RWPE2 (cell line): Measurements from ENCODE around the gene KREMEN2.

ENCODE experiments used
- ATAC-seq: fragments of 200-7000 bp; cut with Tn5 transposase; 3 replicates; pipeline ENCODE4 v1.9.1; 2021; ENCODE audit warnings: low read depth
- DNase-seq: peaks from one replicate; pipeline ENCODE4 v3.0.0-alpha.2; 2020; ENCODE audit warnings: low spot score
- H3K27ac ChIP-seq: fragments of 450-650 bp; 2 replicates; pipeline ENCODE4 v1.5.1; 2017; ENCODE audit warnings: mild to moderate bottlenecking; ENCODE audit not compliant: poor library complexity, severe bottlenecking
- H3K27me3 ChIP-seq: fragments of 250-450 bp; sonication (Bioruptor Pico); 2 replicates; pipeline ENCODE4 v1.5.1; 2021; ENCODE audit warnings: mild to moderate bottlenecking, moderate library complexity; ENCODE audit not compliant: insufficient read depth, poor library complexity, severe bottlenecking
- H3K36me3 ChIP-seq: fragments of 250-450 bp; sonication (Bioruptor Pico); 2 replicates; pipeline ENCODE4 v1.5.1; 2020; ENCODE audit warnings: low read depth, mild to moderate bottlenecking, moderate library complexity
- H3K4me1 ChIP-seq: fragments of 250-450 bp; sonication (Bioruptor Pico); 2 replicates; pipeline ENCODE4 v1.5.1; 2021; ENCODE audit warnings: mild to moderate bottlenecking, moderate library complexity; ENCODE audit not compliant: insufficient read depth, poor library complexity, severe bottlenecking
- H3K4me3 ChIP-seq: fragments of 250-450 bp; sonication (Bioruptor Pico); 2 replicates; pipeline ENCODE4 v1.5.1; 2021; ENCODE audit warnings: mild to moderate bottlenecking, moderate library complexity; ENCODE audit not compliant: severe bottlenecking
- H3K9me3 ChIP-seq: fragments of 250-450 bp; sonication (Bioruptor Pico); 2 replicates; pipeline ENCODE4 v1.5.1; 2021; ENCODE audit warnings: mild to moderate bottlenecking, moderate library complexity; ENCODE audit not compliant: severe bottlenecking
- TF ChIP-seq, protein P1 (sequence below): fragments of 450-650 bp; IDR thresholded peaks from one replicate; pipeline ENCODE4 v1.5.1; 2017; ENCODE audit warnings: mild to moderate bottlenecking, moderate library complexity; ENCODE audit not compliant: poor library complexity, severe bottlenecking

Gene KREMEN2

DNA sequence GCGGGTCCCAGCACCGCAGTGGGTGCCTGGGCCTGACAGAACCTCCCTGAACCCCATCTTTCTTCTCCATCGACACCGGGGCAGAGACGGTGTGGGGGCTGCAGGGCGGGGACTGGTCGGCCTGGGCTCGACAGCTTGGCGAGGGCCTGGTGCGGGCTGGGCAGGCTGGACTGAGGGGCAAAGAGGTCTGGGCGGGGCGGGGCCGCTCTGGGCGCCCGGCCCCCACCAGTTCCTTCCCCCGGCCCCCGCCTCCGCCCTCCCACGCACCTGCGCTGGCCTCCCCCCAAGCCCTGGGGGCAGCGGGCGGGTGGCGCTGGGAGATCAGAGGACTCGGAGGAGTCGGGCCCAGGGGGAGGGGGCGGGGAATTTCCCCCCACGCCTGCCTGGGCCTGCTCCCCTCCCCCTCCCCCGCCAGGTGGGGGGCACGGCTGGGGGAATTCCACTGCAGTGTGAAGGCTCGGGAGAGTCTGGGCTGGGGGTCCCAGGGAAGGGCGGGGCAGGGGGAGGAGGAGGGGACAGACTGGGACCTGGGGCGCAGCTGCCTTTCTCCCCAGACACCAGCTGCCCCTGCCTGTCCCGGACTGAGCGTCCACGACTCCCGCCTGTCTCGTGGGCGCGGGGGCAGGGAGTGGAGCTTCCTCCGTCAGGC lies 877 bp upstream of the KREMEN2 start:
- H3K4me1 ChIP-seq: no peaks in the 10 kb centered on the region
- TF ChIP-seq, protein P1, sequence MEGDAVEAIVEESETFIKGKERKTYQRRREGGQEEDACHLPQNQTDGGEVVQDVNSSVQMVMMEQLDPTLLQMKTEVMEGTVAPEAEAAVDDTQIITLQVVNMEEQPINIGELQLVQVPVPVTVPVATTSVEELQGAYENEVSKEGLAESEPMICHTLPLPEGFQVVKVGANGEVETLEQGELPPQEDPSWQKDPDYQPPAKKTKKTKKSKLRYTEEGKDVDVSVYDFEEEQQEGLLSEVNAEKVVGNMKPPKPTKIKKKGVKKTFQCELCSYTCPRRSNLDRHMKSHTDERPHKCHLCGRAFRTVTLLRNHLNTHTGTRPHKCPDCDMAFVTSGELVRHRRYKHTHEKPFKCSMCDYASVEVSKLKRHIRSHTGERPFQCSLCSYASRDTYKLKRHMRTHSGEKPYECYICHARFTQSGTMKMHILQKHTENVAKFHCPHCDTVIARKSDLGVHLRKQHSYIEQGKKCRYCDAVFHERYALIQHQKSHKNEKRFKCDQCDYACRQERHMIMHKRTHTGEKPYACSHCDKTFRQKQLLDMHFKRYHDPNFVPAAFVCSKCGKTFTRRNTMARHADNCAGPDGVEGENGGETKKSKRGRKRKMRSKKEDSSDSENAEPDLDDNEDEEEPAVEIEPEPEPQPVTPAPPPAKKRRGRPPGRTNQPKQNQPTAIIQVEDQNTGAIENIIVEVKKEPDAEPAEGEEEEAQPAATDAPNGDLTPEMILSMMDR: no peak
- H3K4me3 ChIP-seq: peak overlapping the region; percentile 41
- no peaks in the 10 kb centered on the region for H3K9me3 ChIP-seq
- peak; percentile 63 for DNase-seq
- H3K27ac ChIP-seq: peak overlapping the region; percentile 23
- H3K36me3 ChIP-seq: no peaks in the 10 kb centered on the region
- no peak for ATAC-seq
- H3K27me3 ChIP-seq: no peaks in the 10 kb centered on the region

- no peaks in the 10 kb centered on the region for H3K36me3 ChIP-seq
- DNase-seq (peak; percentile 94), ATAC-seq (peak; percentile 42)
- no peaks in the 10 kb centered on the region for H3K9me3 ChIP-seq
- peak overlapping the region; percentile 23 for H3K27ac ChIP-seq
- peak overlapping the region; percentile 41 for H3K4me3 ChIP-seq
- no peaks in the 10 kb centered on the region for H3K27me3 ChIP-seq
- no peaks in the 10 kb centered on the region for H3K4me1 ChIP-seq
- TF ChIP-seq, protein P1: peak; percentile 7
These were observed 631 bp downstream of the KREMEN2 start for GRCh38 chr16:2964475-2965336.

DNA sequence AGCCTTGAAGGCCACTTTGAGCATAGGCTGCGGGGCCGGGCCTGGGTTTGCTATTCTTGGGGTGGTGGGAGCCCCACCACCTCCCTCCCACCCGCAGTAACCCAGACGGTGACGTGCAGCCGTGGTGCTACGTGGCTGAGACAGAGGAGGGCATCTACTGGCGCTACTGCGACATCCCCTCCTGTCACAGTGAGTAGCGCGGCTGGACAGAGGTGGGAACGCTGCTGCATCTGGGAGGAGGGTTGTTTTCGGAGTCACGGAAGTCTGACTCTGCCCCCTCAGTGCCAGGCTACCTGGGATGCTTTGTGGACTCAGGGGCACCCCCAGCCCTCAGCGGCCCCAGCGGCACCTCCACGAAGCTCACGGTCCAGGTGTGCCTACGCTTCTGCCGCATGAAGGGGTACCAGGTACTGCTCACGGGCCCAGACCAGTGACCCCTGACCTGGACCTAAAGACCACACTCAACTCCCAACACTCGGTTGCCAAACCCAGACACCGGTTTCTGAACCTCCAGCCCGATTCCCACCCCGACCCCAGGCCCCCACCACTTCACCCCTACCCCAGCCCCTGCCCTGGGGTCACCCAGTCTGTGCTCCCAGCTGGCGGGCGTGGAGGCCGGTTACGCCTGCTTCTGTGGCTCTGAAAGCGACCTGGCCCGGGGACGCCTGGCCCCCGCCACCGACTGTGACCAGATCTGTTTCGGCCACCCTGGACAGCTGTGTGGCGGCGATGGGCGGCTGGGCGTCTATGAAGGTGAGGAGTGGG lies 2.1 kb downstream of the KREMEN2 start:
- Histone ChIP-seq H3K27ac (no peak overlapping the region), H3K4me3 (no peak overlapping the region), H3K36me3 (peaks cover 5% of the 10 kb centered on the region), H3K4me1 (no peaks in the 10 kb centered on the region), H3K9me3 (no peaks in the 10 kb centered on the region), H3K27me3 (no peaks in the 10 kb centered on the region)
- TF ChIP-seq, protein P1: no peak
- ATAC-seq (no peak), DNase-seq (peak; percentile 54)

DNA sequence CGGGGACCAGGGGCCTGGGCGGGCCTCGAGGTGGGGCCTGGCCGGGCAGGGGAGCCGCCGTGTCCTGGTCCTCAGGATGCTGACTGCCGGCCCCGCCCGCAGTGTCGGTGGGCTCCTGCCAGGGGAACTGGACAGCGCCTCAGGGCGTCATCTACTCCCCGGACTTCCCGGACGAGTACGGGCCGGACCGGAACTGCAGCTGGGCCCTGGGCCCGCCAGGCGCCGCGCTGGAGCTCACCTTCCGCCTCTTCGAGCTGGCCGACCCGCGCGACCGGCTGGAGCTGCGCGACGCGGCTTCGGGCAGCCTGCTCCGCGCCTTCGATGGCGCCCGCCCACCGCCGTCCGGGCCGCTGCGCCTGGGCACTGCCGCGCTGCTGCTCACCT lies 2.7 kb downstream of the KREMEN2 start:
- ATAC-seq (no peak), DNase-seq (no peak)
- TF ChIP-seq, protein P1: no peak
- H3K36me3 ChIP-seq: peaks cover 10% of the 10 kb centered on the region
- H3K27ac ChIP-seq: no peak overlapping the region
- H3K4me1 ChIP-seq: no peaks in the 10 kb centered on the region
- H3K9me3 ChIP-seq: no peaks in the 10 kb centered on the region
- H3K4me3 ChIP-seq: no peak overlapping the region
- H3K27me3 ChIP-seq: no peaks in the 10 kb centered on the region
